Lower leg skin (tissue), 3 donors: ENCODE data around the gene ZBTB4.

Experiments used
- POLR2A ChIP-seq, 2 donors: fragments of 450-650 bp; IDR thresholded peaks; one replicate each; pipeline ENCODE4 v1.6.1; 2016 to 2017; ENCODE audit warnings: antibody characterized with exemption in 2 of 2, mild to moderate bottlenecking in 1 of 2, moderate library complexity in 1 of 2
- TF ChIP-seq, protein P1 (sequence below), 3 donors: fragments of 450-650 bp; IDR thresholded peaks; one replicate each; pipeline ENCODE4 v1.5.1; 2016; ENCODE audit warnings: antibody characterized with exemption in 3 of 3, mild to moderate bottlenecking in 3 of 3, moderate library complexity in 2 of 3

DNA sequence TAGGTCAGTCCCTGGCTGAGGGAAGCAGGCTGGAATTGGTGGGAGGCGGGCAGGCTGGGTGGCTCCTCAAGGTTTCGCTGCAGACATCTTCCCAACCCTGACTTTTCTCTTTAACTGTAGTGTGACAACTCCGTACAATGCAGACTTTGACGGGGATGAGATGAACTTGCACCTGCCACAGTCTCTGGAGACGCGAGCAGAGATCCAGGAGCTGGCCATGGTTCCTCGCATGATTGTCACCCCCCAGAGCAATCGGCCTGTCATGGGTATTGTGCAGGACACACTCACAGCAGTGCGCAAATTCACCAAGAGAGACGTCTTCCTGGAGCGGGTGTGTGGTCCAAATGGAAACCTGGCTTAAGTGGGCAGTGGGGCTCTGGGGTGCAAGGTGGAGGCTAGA lies 19.7 kb upstream of the ZBTB4 start:
- TF ChIP-seq, protein P1, sequence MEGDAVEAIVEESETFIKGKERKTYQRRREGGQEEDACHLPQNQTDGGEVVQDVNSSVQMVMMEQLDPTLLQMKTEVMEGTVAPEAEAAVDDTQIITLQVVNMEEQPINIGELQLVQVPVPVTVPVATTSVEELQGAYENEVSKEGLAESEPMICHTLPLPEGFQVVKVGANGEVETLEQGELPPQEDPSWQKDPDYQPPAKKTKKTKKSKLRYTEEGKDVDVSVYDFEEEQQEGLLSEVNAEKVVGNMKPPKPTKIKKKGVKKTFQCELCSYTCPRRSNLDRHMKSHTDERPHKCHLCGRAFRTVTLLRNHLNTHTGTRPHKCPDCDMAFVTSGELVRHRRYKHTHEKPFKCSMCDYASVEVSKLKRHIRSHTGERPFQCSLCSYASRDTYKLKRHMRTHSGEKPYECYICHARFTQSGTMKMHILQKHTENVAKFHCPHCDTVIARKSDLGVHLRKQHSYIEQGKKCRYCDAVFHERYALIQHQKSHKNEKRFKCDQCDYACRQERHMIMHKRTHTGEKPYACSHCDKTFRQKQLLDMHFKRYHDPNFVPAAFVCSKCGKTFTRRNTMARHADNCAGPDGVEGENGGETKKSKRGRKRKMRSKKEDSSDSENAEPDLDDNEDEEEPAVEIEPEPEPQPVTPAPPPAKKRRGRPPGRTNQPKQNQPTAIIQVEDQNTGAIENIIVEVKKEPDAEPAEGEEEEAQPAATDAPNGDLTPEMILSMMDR (IDR thresholded peaks at IDR 0.05), result no peak
- TF ChIP-seq POLR2A (IDR thresholded peaks at IDR 0.05), result no peak
